Subcutaneous adipose tissue (tissue), 4 donors: ENCODE measurements around the gene IL31RA. TPM values are rescaled to one million over a fixed set of nuclear protein-coding genes. Genes with fewer than 3 reads are reported as not detected.

Experiments used
- total RNA-seq, 4 donors: library from RNA; depleted of rRNA; stranded (reverse); fragments of >200 nt; gene quantifications; one replicate each; pipeline ENCODE4 v1.1.0, GENCODE V29; 2016
- TF ChIP-seq, protein P1 (sequence below): fragments of 450-650 bp; IDR thresholded peaks from one replicate; pipeline ENCODE4 v1.5.1; 2016; ENCODE audit warnings: low read depth, mild to moderate bottlenecking, control low read depth, antibody characterized with exemption, moderate library complexity

IL31RA gene
- total RNA-seq, 4 donors from 2014 or later, result not detected

DNA sequence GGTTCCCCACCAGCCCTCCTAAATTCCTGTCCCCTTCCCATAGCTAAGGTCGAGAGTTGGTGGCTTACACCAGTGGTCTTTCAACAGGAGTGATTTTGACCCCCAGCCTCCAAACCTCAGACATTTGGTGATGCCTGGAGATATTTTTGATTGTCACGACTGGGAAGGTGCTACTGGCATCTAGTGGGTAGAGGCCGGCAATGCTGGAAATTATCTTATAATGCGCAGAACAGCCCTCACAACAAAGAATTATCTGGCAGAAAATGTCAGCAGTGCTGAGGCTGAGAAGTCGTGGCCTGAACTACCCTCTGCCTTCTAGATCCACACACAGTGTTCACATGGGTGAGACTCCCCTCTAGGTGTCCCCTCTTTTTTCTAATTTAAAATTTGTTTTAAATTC lies 69.6 kb downstream of the IL31RA start:
- TF ChIP-seq, protein P1, sequence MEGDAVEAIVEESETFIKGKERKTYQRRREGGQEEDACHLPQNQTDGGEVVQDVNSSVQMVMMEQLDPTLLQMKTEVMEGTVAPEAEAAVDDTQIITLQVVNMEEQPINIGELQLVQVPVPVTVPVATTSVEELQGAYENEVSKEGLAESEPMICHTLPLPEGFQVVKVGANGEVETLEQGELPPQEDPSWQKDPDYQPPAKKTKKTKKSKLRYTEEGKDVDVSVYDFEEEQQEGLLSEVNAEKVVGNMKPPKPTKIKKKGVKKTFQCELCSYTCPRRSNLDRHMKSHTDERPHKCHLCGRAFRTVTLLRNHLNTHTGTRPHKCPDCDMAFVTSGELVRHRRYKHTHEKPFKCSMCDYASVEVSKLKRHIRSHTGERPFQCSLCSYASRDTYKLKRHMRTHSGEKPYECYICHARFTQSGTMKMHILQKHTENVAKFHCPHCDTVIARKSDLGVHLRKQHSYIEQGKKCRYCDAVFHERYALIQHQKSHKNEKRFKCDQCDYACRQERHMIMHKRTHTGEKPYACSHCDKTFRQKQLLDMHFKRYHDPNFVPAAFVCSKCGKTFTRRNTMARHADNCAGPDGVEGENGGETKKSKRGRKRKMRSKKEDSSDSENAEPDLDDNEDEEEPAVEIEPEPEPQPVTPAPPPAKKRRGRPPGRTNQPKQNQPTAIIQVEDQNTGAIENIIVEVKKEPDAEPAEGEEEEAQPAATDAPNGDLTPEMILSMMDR, result no peak

DNA sequence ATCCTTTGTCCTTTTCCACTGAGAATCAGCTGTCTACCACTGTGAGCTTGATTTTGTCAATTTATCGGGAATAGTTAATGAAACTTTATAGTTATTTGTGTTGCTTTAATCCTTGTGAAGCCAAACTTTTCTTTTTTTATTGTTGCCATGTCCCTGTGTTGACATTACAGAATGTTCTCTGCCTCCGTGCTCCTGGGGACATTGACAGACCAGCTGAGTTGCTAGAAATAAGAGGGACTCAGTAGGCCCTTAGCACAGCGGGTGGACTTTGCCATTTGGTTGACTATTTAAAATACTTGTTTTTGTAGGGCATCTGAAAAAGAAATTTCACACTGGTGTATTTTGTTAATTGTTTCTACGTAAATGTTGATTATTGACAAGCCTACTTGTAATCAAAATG lies 70.5 kb downstream of the IL31RA start:
- TF ChIP-seq, protein P1, result no peak

DNA sequence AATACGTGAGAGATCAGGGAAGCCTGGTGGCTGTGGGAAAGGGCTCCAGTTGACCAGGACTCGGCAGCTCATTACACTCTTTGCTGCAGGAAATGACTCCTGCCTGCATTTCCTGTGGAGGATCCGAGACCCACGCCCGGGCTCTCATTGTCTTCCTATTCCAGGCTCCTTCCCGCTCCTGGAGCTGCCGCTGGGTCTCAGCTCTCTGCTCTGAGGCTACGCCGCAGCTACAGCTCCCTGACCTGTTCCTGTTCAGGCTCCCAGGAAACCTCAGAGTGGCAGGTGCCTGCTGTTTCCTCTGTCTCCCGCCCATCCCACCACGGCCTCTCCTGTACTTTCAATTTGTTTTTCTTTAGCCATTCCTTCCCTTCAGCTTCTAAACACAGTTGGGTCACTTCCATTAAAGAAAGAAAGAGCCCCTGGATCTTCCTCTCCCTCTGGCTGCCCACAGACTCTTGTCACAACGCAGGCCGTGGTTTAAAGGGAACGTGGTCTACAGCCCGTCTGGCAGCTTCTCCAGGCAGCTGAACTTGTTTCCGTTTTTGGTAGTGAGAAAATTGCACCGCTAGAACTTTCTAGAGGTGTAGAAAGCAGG lies 72.1 kb downstream of the IL31RA start:
- TF ChIP-seq, protein P1, result no peak

DNA sequence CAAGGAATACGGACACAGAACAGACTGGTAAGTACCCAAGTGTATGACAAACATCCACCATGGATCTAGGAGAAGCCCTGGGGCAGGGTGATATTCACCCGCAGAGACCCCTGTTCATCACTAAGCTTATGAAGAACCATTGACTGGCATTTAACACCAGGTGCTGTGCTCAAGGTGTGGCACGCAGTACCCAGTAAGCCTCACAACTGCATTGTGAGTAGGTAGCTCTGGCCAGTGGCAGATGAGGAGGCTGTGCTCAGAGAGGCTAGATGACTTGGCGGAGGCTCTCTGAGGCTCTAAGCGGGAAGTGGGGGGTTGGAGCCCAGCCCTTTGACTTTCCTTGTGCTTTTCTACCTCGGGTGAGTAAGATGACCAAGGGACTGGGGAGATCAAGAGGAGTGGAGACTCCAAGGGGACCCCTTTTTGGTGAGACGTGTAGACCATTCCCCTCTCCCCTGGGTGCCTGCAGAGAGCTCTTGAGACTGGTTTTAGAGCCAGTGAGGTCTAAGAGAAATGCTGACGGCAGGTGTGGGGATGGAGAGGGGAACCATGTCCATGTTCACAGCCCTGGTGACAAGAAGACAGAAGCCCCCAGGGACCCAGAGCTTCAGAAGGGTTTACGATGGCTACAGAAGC lies 72.8 kb downstream of the IL31RA start:
- TF ChIP-seq, protein P1, result no peak

DNA sequence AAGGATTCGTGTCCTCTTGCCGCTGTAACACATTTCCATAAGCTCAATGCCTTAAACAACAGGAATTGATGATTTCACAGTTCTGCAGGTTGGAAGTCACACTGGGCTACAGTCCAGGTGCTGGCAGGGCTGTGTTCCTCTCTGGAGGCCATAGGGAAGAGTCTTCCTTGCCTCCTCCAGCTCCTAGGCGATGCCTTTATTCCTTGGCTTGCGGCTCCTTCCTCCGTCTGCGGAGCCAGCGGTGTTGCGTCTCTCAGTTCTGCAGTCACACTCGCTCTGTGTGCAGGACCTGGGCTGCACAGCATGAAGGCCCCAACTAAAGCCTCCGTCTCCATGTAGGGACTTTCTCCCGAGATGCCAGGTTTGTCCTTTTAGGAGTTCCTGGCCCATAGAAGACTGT lies 73.6 kb downstream of the IL31RA start:
- TF ChIP-seq, protein P1, result no peak

DNA sequence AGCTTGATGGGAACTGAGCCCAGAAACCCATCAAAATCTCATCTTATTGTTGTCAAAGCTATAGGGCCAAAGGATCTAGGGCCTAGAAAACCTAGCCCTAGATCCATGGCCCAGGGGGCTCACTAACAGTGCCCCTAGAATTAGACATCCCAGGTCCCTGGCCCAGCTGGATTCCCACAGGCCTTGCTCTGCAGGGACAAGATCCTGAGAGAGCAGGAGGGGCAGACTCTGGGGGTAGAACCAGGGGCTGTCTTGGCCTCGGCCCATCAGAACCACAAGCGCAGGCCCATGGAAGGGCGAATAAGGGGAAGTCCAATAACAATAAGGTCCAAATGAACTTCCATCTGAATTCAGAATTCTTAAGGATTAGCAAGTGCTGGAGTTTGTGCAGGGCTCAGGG lies 74.0 kb downstream of the IL31RA start:
- TF ChIP-seq, protein P1, result no peak

DNA sequence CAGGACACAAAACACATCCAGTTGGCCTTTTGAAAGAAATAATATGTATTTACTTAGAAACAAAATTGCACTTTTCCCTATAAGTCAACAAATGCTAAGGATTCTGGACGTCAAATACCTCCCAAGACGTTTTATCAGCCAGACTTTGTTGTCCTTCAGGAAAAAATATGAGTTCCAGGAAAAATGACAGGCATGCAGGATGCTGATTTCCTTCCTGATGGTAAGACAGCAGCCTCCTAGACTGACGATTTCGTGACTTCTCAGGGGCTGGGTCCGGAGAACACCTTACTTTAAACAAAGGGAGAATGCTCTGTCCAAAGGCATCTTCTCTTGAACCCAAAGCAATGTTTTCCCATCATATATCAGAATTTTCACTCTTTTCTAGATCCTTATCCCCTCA lies 74.6 kb downstream of the IL31RA start:
- TF ChIP-seq, protein P1, result no peak
